GOT3 (cell line): ENCODE measurements around the gene KIF2C.
A peak's percentile ranks its signal among the peaks of the same experiment; 100 is the strongest.
"Not testable (repeated sequence)": the region's sequence is repeated elsewhere in the genome, so short reads cannot be mapped to it uniquely, and the experiment has no call there.

Source experiments
- DNase-seq: peaks from one replicate; lab custom pipeline; 2025; ENCODE audit warnings: mixed read lengths; lab: John Stamatoyannopoulos, UW

The KIF2C gene

GRCh38 chr1:44798481-44799365 lies 59.1 kb downstream of the KIF2C start:
- no peak for DNase-seq

- peak; percentile 94 for DNase-seq
Observed at GRCh38 chr1:44799770-44800584, 60.3 kb downstream of the KIF2C start, which contains the start of gene PLK3. Gene PLK3 (plus strand): TSS chr1:44800377. CDS start chr1:44800464, 87 bp downstream.

- DNase-seq, result no peak
Observed at GRCh38 chr1:44801491-44802305, 62.1 kb downstream of the KIF2C start.

- DNase-seq, result no peak
Observed at GRCh38 chr1:44802306-44803061, 62.8 kb downstream of the KIF2C start.

- no peak for DNase-seq
Observed at GRCh38 chr1:44803062-44803311, 63.4 kb downstream of the KIF2C start.

GRCh38 chr1:44803312-44804095 lies 63.9 kb downstream of the KIF2C start:
- DNase-seq, result no peak

GRCh38 chr1:44805311-44806024 lies 65.8 kb downstream of the KIF2C start:
- DNase-seq, result no peak

GRCh38 chr1:44806025-44806703 lies 66.5 kb downstream of the KIF2C start:
- no peak for DNase-seq

- no peak for DNase-seq
Observed at GRCh38 chr1:44806704-44807363, 67.2 kb downstream of the KIF2C start, which contains the start of gene DYNLT4. Gene DYNLT4 (minus strand): TSS chr1:44807351. CDS start chr1:44806668, 683 bp downstream.

- DNase-seq, result peak; percentile 96
Observed at GRCh38 chr1:44807364-44808062, 67.9 kb downstream of the KIF2C start.

GRCh38 chr1:44808063-44808937 lies 68.7 kb downstream of the KIF2C start, which contains the start of gene BTBD19:
Gene BTBD19 (plus strand): TSS chr1:44808523. CDS start chr1:44808821, 298 bp downstream.
- DNase-seq, result peak; percentile 80

GRCh38 chr1:44808938-44809917 lies 69.6 kb downstream of the KIF2C start:
- no peak for DNase-seq

- no peak for DNase-seq
Observed at GRCh38 chr1:44810101-44810761, 70.6 kb downstream of the KIF2C start.

- not testable (repeated sequence) for DNase-seq
Observed at GRCh38 chr1:44810762-44811105, 71.1 kb downstream of the KIF2C start.

GRCh38 chr1:44811234-44811633 lies 71.6 kb downstream of the KIF2C start:
- DNase-seq, result no peak
